Activated CD8-positive, alpha-beta memory T cell treated with anti-CD3 and anti-CD28 coated beads for 24 hours (primary cell): ENCODE measurements around the gene TRIM49.
"Not testable (repeated sequence)": the region's sequence is repeated elsewhere in the genome, so short reads cannot be mapped to it uniquely, and the experiment has no call there.

Experiments used
- DNase-seq: peaks from one replicate; pipeline ENCODE4 v3.0.0-alpha.2; 2020

The TRIM49 gene, protein sequence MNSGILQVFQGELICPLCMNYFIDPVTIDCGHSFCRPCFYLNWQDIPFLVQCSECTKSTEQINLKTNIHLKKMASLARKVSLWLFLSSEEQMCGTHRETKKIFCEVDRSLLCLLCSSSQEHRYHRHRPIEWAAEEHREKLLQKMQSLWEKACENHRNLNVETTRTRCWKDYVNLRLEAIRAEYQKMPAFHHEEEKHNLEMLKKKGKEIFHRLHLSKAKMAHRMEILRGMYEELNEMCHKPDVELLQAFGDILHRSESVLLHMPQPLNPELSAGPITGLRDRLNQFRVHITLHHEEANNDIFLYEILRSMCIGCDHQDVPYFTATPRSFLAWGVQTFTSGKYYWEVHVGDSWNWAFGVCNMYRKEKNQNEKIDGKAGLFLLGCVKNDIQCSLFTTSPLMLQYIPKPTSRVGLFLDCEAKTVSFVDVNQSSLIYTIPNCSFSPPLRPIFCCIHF

DNA sequence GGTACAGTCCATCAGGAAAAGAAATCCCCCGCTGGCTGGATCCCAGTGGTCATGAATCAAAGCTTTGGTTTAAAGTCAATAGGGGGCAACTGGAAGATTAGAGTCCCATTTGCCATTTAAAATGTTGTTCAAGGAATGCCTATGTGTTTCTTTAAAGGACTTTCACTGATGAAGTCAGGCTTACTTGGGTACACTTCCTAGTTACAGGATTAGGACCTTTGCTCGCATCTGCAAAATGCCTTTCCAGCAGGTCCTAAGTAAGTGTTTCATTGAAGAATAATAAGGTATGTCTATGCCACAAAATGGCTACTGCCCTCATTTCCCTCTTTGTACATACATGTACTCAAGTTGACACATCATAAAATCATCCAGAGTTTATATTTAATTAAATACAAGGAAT is at the start of gene TRIM49:
Gene TRIM49 (minus strand): TSS at position 101 of the 400 bp plus-strand sequence. CDS start 4,106 bp downstream, outside the sequence.
- not testable (repeated sequence) for DNase-seq

GRCh38 chr11:89826694-89827093 is 18.3 kb upstream of the TRIM49 start:
- not testable (repeated sequence) for DNase-seq

- not testable (repeated sequence) for DNase-seq
Observed at GRCh38 chr11:89820008-89820407, 11.6 kb upstream of the TRIM49 start.

DNA sequence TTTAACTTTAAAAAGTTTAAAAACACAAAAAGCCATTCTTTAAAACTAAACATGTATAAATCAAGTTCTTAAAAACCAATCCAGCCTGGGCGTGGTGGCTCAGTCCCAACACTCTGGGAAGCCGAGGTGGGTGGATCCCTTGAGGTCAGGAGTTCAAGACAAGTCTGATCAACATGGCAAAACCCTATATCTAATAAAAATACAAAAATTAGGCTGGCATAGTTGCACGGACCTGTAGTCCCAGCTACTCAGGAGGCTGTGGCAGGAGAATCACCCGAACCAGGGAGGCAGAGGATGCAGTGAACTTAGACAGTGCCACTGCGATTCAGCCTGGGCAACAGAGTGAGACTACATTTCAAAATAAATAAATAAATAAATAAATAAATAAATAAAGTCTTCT is 5.2 kb upstream of the TRIM49 start:
- not testable (repeated sequence) for DNase-seq

DNA sequence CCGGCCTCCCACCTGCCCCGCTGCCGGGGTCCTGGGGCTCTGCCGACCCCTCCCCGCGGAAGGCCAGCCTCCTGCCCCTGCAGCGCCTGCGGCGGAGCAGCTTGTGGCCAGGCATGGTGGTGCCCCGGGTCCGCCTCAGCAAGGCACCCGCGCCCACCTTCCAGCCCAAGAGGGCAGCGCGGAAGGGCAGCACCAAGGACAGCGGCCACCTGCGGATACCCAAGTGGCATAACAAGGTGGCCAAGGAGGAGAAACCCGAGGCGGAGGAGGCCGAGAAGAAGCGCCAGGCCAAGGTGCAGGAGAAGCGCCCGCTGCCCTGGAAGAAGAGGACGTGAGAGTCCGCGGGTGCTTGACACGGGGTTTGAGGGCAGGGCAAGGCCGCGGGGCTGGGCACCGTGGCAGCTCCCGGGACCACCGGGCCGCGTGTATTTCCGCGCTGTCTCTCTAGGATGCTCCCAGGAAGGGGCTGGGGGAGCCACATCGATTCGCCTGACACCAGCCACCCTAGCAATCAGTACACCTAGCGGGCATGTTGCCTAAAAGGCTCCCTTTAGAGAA is 20.8 kb downstream of the TRIM49 start:
- not testable (repeated sequence) for DNase-seq

DNA sequence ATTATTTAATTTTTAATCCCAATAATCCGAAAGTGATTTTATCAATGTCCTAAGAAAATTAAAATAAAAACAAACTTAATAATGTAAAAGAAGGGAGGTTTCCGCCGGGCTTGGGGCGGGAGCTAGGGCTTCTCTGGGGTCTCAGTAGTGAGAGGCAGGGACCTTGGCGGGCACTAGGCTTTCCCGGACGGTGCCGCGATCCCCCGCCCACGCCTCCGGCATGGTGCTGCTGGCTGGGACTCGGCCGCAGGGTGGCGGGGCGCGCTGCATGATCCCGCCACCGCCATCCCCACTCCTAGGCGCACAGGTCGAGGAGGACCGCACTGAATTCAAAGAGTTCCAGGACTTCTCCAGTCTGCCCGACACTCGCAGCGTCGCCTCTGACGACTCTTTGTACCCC is 22.6 kb downstream of the TRIM49 start:
- DNase-seq: not testable (repeated sequence)

GRCh38 chr11:89750822-89751221 is 57.6 kb downstream of the TRIM49 start:
- DNase-seq: not testable (repeated sequence)
